22Rv1 (cell line): ENCODE data around the gene DNAH9.

Experiments used
- H3K27ac ChIP-seq: fragments of 450-650 bp; 2 replicates; pipeline ENCODE4 v1.5.1; 2017
- CTCF ChIP-seq: fragments of 450-650 bp; IDR thresholded peaks from 2 replicates; pipeline ENCODE4 v1.5.1; 2017; ENCODE audit warnings: mild to moderate bottlenecking
- ZFX ChIP-seq: fragments of 450-650 bp; IDR thresholded peaks from 2 replicates; pipeline ENCODE4 v1.6.1; 2017; ENCODE audit warnings: antibody characterized with exemption, borderline replicate concordance

DNAH9 gene

GRCh38 chr17:11704041-11704440 is 105.8 kb downstream of the DNAH9 start:
- TF ChIP-seq CTCF (no peak), ZFX (no peak)
- no peak overlapping the region for H3K27ac ChIP-seq

- no peak for TF ChIP-seq CTCF
- TF ChIP-seq ZFX: no peak
- H3K27ac ChIP-seq: no peak overlapping the region
These were observed 106.8 kb downstream of the DNAH9 start for GRCh38 chr17:11705111-11705510.

- no peak overlapping the region for H3K27ac ChIP-seq
- TF ChIP-seq CTCF (no peak), ZFX (no peak)
These were observed 109.3 kb downstream of the DNAH9 start for GRCh38 chr17:11707586-11707985.

GRCh38 chr17:11712456-11712855 is 114.2 kb downstream of the DNAH9 start:
- TF ChIP-seq ZFX (no peak), CTCF (no peak)
- H3K27ac ChIP-seq: no peak overlapping the region

- H3K27ac ChIP-seq: no peak overlapping the region
- TF ChIP-seq ZFX (no peak), CTCF (no peak)
These were observed 120.9 kb downstream of the DNAH9 start for GRCh38 chr17:11719203-11719602.

GRCh38 chr17:11719856-11720255 is 121.6 kb downstream of the DNAH9 start:
- no peak overlapping the region for H3K27ac ChIP-seq
- TF ChIP-seq CTCF (no peak), ZFX (no peak)

GRCh38 chr17:11720816-11721215 is 122.5 kb downstream of the DNAH9 start:
- H3K27ac ChIP-seq: no peak overlapping the region
- TF ChIP-seq CTCF (no peak), ZFX (no peak)
